HCT116 (cell line): Measurements from ENCODE around the gene SLC38A8. TPM values are rescaled to one million over a fixed set of nuclear protein-coding genes. Genes with fewer than 3 reads are reported as not detected.

Experiments used
- ATAC-seq: fragments of 200-7000 bp; cut with Tn5 transposase; 2 replicates; pipeline ENCODE4 v1.9.1; 2020; ENCODE audit warnings: mild to moderate bottlenecking, moderate library complexity
- BruUV-seq: library from RNA; stranded (reverse); fragments of 400-500 nt; replicated peaks from 2 replicates; lab custom pipeline; 2021; lab: Mats Ljungman, UMichigan
- CTCF ChIA-PET: fragments of 300-600 bp; sonication (Branson Sonifier 250); formaldehyde crosslinking; loops from one replicate; lab custom pipeline; 2021; ENCODE audit warnings: antibody characterized with exemption; lab: Charles Lee
- POLR2A ChIA-PET: fragments of 300-600, 350-600 bp; sonication (Branson Sonifier 250); formaldehyde crosslinking; loops from one replicate; lab custom pipeline; 2021; ENCODE audit warnings: antibody characterized with exemption; lab: Charles Lee
- RAD21 ChIA-PET, 2 experiments: fragments of 300-600 bp; sonication (Branson Sonifier 250); formaldehyde crosslinking; loops; one replicate each; lab custom pipeline; 2023; ENCODE audit warnings: low total read pairs in 2 of 2; ENCODE audit not compliant: uncharacterized antibody in 2 of 2, unreplicated experiment in 2 of 2, low non-redundant PET in 1 of 2; lab: Charles Lee
- DNase-seq: peaks from one replicate; pipeline ENCODE4 v3.0.0-alpha.2; 2010; ENCODE audit warnings: low read depth, low spot score
- H2AFZ ChIP-seq: fragments of 200-600 bp; shearing (Covaris generic), sonication (generic); 2 replicates; pipeline ENCODE4 v1.6.1; 2017; ENCODE audit warnings: low read depth, mixed run types, mixed read lengths, antibody characterized with exemption, low read length; ENCODE audit not compliant: poor library complexity, severe bottlenecking
- H3K27ac ChIP-seq: 2 replicates; pipeline ENCODE4 v1.5.1; 2012; ENCODE audit warnings: low read depth, low read length
- H3K27me3 ChIP-seq: fragments of 200-600 bp; sonication (generic); 2 replicates; pipeline ENCODE4 v1.6.1; 2016; ENCODE audit warnings: mixed run types, low read length, mixed read lengths; ENCODE audit not compliant: insufficient read depth
- H3K36me3 ChIP-seq, 2 experiments: fragments of 200-500 bp in 1 of 2; fragments of 200-600 bp in 1 of 2; sonication (Bioruptor generic) in 1 of 2; sonication (generic) in 1 of 2; 2 replicates each; pipeline versions ENCODE4 v1.5.1 to v1.6.1; 2014 to 2016; ENCODE audit warnings: low read length in 2 of 2, inconsistent platforms in 1 of 2, mixed read lengths in 1 of 2, mixed run types in 1 of 2; ENCODE audit not compliant: insufficient read depth in 2 of 2, control insufficient read depth in 1 of 2
- H3K4me1 ChIP-seq, 2 experiments: fragments of 200-600 bp in 1 of 2; sonication (generic) in 1 of 2; 2 replicates each; pipeline versions ENCODE4 v1.5.1 to v1.6.1; 2012 to 2017; ENCODE audit warnings: low read length in 2 of 2, inconsistent platforms in 1 of 2, mild to moderate bottlenecking in 1 of 2, mixed read lengths in 1 of 2, mixed run types in 1 of 2, moderate library complexity in 1 of 2; ENCODE audit not compliant: insufficient read depth in 2 of 2, control insufficient read depth in 1 of 2
- H3K4me2 ChIP-seq: fragments of 200-600 bp; sonication (generic); 2 replicates; pipeline ENCODE4 v1.6.1; 2017; ENCODE audit warnings: mixed run types, low read length, mixed read lengths
- H3K4me3 ChIP-seq, 2 experiments: fragments of 200-600 bp in 1 of 2; sonication (generic) in 1 of 2; replicated peaks in 1 of 2; 2 replicates each; pipeline ENCODE4 v1.5.1; 2011 to 2016; ENCODE audit warnings: low read length in 2 of 2, control low read depth in 1 of 2, low read depth in 1 of 2, mild to moderate bottlenecking in 1 of 2, mixed read lengths in 1 of 2, mixed run types in 1 of 2
- H3K79me2 ChIP-seq: fragments of 200-600 bp; sonication (generic); 2 replicates; pipeline ENCODE4 v1.6.1; 2017; ENCODE audit warnings: mild to moderate bottlenecking, mixed run types, low read length, moderate library complexity, mixed read lengths; ENCODE audit not compliant: insufficient read depth
- H3K9ac ChIP-seq: fragments of 200-600 bp; sonication (generic); 2 replicates; pipeline ENCODE4 v1.6.1; 2016; ENCODE audit warnings: low read length, mixed read lengths
- H3K9me2 ChIP-seq: fragments of 200-600 bp; sonication (generic), shearing (Covaris generic); 2 replicates; pipeline ENCODE4 v1.6.1; 2017; ENCODE audit warnings: mixed run types, mild to moderate bottlenecking, moderate library complexity; ENCODE audit not compliant: insufficient read depth
- H3K9me3 ChIP-seq, 2 experiments: fragments of 200-500 bp in 1 of 2; fragments of 200-600 bp in 1 of 2; sonication (Bioruptor generic) in 1 of 2; sonication (generic) in 1 of 2; 2 replicates each; pipeline ENCODE4 v1.6.1; 2014 to 2017; ENCODE audit warnings: low read length in 2 of 2, mixed read lengths in 2 of 2, inconsistent platforms in 1 of 2, low read depth in 1 of 2, mild to moderate bottlenecking in 1 of 2, mixed run types in 1 of 2, moderate library complexity in 1 of 2; ENCODE audit not compliant: control insufficient read depth in 1 of 2, insufficient read depth in 1 of 2
- H4K20me1 ChIP-seq: fragments of 200-600 bp; sonication (generic), shearing (Covaris generic); 2 replicates; pipeline ENCODE4 v1.6.1; 2017; ENCODE audit warnings: mixed run types, mild to moderate bottlenecking, moderate library complexity; ENCODE audit not compliant: insufficient read depth
- CBX3 ChIP-seq: IDR thresholded peaks from 2 replicates; pipeline ENCODE4 v1.6.1; 2012; ENCODE audit warnings: low read depth
- CEBPB ChIP-seq: IDR thresholded peaks from 2 replicates; pipeline ENCODE4 v1.6.1; 2012; ENCODE audit warnings: low read depth
- EZH2phosphoT487 ChIP-seq: fragments of 200-600 bp; IDR thresholded peaks from 2 replicates; pipeline ENCODE4 v1.6.1; 2018; ENCODE audit warnings: antibody characterized with exemption, borderline replicate concordance
- JUND ChIP-seq: IDR thresholded peaks from 2 replicates; pipeline ENCODE4 v1.6.1; 2012
- POLR2A ChIP-seq: IDR thresholded peaks from 2 replicates; pipeline ENCODE4 v1.7.0; 2011; ENCODE audit warnings: borderline replicate concordance; ENCODE audit not compliant: insufficient read depth, insufficient read length; ENCODE audit errors: extremely low read depth
- SIN3A ChIP-seq: IDR thresholded peaks from 2 replicates; pipeline ENCODE4 v1.6.1; 2012; ENCODE audit warnings: low read depth
- SP1 ChIP-seq: IDR thresholded peaks from 2 replicates; pipeline ENCODE4 v1.6.1; 2012; ENCODE audit warnings: low read depth
- SRF ChIP-seq: IDR thresholded peaks from 2 replicates; pipeline ENCODE4 v1.6.1; 2012; ENCODE audit warnings: low read depth
- YY1 ChIP-seq: IDR thresholded peaks from 2 replicates; pipeline ENCODE4 v1.6.1; 2011; ENCODE audit warnings: low read length, low read depth, moderate library complexity, mild to moderate bottlenecking; ENCODE audit not compliant: insufficient replicate concordance; ENCODE audit errors: extremely low read depth
- ZFX ChIP-seq: fragments of 450-650 bp; IDR thresholded peaks from 2 replicates; pipeline ENCODE4 v1.6.1; 2017
- ZNF274 ChIP-seq: fragments of 200-500 bp; sonication (Bioruptor generic); IDR thresholded peaks from 2 replicates; pipeline ENCODE4 v1.6.1; 2014; ENCODE audit warnings: mild to moderate bottlenecking, low read depth, low read length, inconsistent platforms
- intact Hi-C: fragments of 100-400 bp; cut with micrococcal nuclease; formaldehyde crosslinking; loops from 2 replicates; pipeline ENCODE4 v1.10.0; 2022
- total RNA-seq: library from RNA; stranded (reverse); gene quantifications from one replicate; pipeline ENCODE4 v1.2.1, GENCODE V29; 2021; ENCODE audit not compliant: unreplicated experiment
- TF ChIP-seq, protein P1 (sequence below): IDR thresholded peaks from 2 replicates; pipeline ENCODE4 v1.6.1; 2011; ENCODE audit warnings: mild to moderate bottlenecking, low read length, moderate library complexity; ENCODE audit not compliant: insufficient replicate concordance; ENCODE audit errors: extremely low read depth
- TF ChIP-seq, protein P2 (sequence below): IDR thresholded peaks from 2 replicates; pipeline ENCODE4 v1.6.1; 2012
- TF ChIP-seq, protein P3 (sequence below), 3 experiments: fragments of 200-600 bp in 1 of 3; sonication (generic) in 1 of 3; IDR thresholded peaks in 2 of 3; conservative IDR thresholded peaks in 1 of 3; 2 replicates each; pipeline ENCODE4 v1.5.1; 2012 to 2017; ENCODE audit warnings: low read depth in 2 of 3, low read length in 2 of 3, antibody characterized with exemption in 1 of 3, borderline replicate concordance in 1 of 3, control low read depth in 1 of 3, mild to moderate bottlenecking in 1 of 3, mixed read lengths in 1 of 3, mixed run types in 1 of 3, moderate library complexity in 1 of 3; ENCODE audit not compliant: insufficient read depth in 1 of 3

SLC38A8 gene
- total RNA-seq, 1 experiment from 2014 or later: not detected

DNA sequence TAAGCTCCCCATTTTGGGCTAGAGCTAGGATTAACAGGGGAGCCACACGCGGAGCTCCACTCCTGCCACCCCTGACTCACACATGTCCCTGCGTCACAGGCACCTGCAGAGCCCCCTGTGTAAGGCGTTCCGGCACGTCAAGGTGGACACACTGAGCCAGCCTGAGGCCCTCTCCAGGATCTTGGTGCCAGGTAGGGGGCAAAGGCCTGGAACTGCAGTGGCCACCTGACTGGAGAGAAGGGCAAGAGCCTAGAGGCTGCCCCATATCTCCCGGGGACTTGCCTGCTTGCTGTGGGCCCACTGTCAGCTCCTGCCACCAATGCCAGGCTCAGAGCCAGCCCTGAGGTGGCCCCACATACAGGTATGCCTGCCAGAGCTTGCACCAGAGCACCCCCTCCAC lies 40.9 kb downstream of the SLC38A8 start:
- intact Hi-C loops: no loop called here
- no peak overlapping the region for H3K9ac ChIP-seq
- no TSS peak for BruUV-seq
- H3K9me2 ChIP-seq: no peaks in the 10 kb centered on the region
- H3K36me3 ChIP-seq: no peaks in the 10 kb centered on the region
- no peak overlapping the region for H2AFZ ChIP-seq
- RAD21 ChIA-PET: no interaction called here
- H3K79me2 ChIP-seq: no peaks in the 10 kb centered on the region
- H3K9me3 ChIP-seq: no peaks in the 10 kb centered on the region
- TF ChIP-seq CBX3: no peak
- CTCF ChIA-PET: no interaction called here
- DNase-seq (no peak), ATAC-seq (no peak)
- H3K27me3 ChIP-seq: 0 out of 2 replicates have a peak, but pooled peaks cover 5% of the 10 kb centered on the region
- H3K27ac ChIP-seq: no peak overlapping the region
- POLR2A ChIA-PET: no interaction called here
- H3K4me3 ChIP-seq: no peak overlapping the region
- H3K4me2 ChIP-seq: no peak overlapping the region
- H4K20me1 ChIP-seq: no peaks in the 10 kb centered on the region
- H3K4me1 ChIP-seq: no peaks in the 10 kb centered on the region

DNA sequence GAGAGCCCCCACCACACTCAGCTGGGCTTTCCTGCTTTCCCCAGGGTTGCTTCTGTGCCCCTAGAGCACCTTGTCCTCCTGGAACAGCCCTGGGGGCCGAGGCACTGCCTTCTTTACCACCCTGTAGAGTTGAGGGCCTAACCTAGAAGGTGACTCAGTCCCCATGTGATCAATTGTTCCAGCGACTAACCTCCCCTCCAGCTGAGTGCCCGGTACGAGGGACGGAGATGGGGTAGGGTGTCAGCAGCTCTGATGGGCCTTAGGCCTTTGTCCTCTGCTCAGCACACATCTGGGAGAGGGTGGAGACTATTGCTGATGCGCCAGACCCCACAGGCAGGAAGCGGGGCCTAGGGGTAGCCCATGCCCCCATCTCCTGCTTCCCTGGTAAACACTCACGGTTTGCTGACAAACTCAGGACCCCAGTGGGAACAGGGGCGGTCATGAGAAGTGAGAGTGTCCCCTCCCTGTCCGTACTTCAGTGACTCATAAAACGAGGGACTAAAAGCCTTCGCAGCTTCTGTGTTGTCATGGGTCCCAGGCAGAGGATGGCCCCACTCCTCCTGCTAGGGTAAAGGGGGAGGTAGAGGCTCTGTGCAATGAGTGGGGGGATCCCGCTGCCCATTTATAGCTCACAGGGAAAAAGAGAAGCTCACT lies 41.5 kb downstream of the SLC38A8 start:
- H3K27ac ChIP-seq: no peak overlapping the region
- DNase-seq (no peak), ATAC-seq (no peak)
- ChIA-PET RAD21 (no interaction called here), POLR2A (no interaction called here), CTCF (no interaction called here)
- BruUV-seq: no TSS peak
- no peak overlapping the region for H3K4me2 ChIP-seq
- no peaks in the 10 kb centered on the region for H4K20me1 ChIP-seq
- H3K79me2 ChIP-seq: no peaks in the 10 kb centered on the region
- no peak overlapping the region for H2AFZ ChIP-seq
- H3K4me3 ChIP-seq: no peak overlapping the region
- H3K27me3 ChIP-seq: 0 out of 2 replicates have a peak, but pooled peaks cover under 1% of the 10 kb centered on the region
- no peaks in the 10 kb centered on the region for H3K36me3 ChIP-seq
- intact Hi-C loops: no loop called here
- peaks cover 0 to under 1% of the 10 kb centered on the region in 2 experiments; a peak in 1 of 4 replicates for H3K4me1 ChIP-seq
- no peak for TF ChIP-seq SRF
- TF ChIP-seq SP1: no peak
- TF ChIP-seq CEBPB: no peak
- TF ChIP-seq YY1: no peak
- no peak for TF ChIP-seq JUND
- TF ChIP-seq ZNF274: no peak
- TF ChIP-seq, protein P1, sequence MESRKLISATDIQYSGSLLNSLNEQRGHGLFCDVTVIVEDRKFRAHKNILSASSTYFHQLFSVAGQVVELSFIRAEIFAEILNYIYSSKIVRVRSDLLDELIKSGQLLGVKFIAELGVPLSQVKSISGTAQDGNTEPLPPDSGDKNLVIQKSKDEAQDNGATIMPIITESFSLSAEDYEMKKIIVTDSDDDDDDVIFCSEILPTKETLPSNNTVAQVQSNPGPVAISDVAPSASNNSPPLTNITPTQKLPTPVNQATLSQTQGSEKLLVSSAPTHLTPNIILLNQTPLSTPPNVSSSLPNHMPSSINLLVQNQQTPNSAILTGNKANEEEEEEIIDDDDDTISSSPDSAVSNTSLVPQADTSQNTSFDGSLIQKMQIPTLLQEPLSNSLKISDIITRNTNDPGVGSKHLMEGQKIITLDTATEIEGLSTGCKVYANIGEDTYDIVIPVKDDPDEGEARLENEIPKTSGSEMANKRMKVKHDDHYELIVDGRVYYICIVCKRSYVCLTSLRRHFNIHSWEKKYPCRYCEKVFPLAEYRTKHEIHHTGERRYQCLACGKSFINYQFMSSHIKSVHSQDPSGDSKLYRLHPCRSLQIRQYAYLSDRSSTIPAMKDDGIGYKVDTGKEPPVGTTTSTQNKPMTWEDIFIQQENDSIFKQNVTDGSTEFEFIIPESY: no peak
- TF ChIP-seq CBX3: no peak
- TF ChIP-seq SIN3A: no peak
- TF ChIP-seq POLR2A: no peak
- TF ChIP-seq, protein P2, sequence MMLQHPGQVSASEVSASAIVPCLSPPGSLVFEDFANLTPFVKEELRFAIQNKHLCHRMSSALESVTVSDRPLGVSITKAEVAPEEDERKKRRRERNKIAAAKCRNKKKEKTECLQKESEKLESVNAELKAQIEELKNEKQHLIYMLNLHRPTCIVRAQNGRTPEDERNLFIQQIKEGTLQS: no peak
- TF ChIP-seq ZFX: no peak
- no peak for TF ChIP-seq EZH2phosphoT487
- TF ChIP-seq, protein P3, sequence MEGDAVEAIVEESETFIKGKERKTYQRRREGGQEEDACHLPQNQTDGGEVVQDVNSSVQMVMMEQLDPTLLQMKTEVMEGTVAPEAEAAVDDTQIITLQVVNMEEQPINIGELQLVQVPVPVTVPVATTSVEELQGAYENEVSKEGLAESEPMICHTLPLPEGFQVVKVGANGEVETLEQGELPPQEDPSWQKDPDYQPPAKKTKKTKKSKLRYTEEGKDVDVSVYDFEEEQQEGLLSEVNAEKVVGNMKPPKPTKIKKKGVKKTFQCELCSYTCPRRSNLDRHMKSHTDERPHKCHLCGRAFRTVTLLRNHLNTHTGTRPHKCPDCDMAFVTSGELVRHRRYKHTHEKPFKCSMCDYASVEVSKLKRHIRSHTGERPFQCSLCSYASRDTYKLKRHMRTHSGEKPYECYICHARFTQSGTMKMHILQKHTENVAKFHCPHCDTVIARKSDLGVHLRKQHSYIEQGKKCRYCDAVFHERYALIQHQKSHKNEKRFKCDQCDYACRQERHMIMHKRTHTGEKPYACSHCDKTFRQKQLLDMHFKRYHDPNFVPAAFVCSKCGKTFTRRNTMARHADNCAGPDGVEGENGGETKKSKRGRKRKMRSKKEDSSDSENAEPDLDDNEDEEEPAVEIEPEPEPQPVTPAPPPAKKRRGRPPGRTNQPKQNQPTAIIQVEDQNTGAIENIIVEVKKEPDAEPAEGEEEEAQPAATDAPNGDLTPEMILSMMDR (IDR thresholded peaks at IDR 0.05 in 2 of 3, conservative IDR thresholded peaks at IDR 0.05 in 1 of 3; ENCODE audit: borderline replicate concordance in 1 of 3, insufficient read depth in 1 of 3, low read depth in 2 of 3, low read length in 2 of 3): no peak
- no peaks in the 10 kb centered on the region for H3K9me2 ChIP-seq
- H3K9ac ChIP-seq: no peak overlapping the region
- no peaks in the 10 kb centered on the region for H3K9me3 ChIP-seq
